HG03342 (cell line): ENCODE data around the gene THSD4.
"Not testable (repeated sequence)": the region's sequence is repeated elsewhere in the genome, so short reads cannot be mapped to it uniquely, and the experiment has no call there.

ENCODE experiments used
- ATAC-seq: cut with Tn5 transposase; IDR thresholded peaks from one replicate; pipeline ENCODE4 v1.9.1; 2021; ENCODE audit warnings: mild to moderate bottlenecking, moderate library complexity; ENCODE audit not compliant: unreplicated experiment

Gene THSD4

GRCh38 chr15:71664622-71665021, 549.4 kb downstream of the THSD4 start:
- ATAC-seq: no peak

GRCh38 chr15:71666763-71667620, 551.7 kb downstream of the THSD4 start:
- no peak for ATAC-seq

- no peak for ATAC-seq
These were observed 554.4 kb downstream of the THSD4 start for GRCh38 chr15:71669688-71670087.

GRCh38 chr15:71670222-71670621, 555.0 kb downstream of the THSD4 start:
- not testable (repeated sequence) for ATAC-seq

- ATAC-seq: no peak
These were observed 559.1 kb downstream of the THSD4 start for GRCh38 chr15:71674354-71674753.

GRCh38 chr15:71677352-71677751, 562.1 kb downstream of the THSD4 start:
- no peak for ATAC-seq

- no peak for ATAC-seq
These were observed 562.5 kb downstream of the THSD4 start for GRCh38 chr15:71677766-71678165.

- no peak for ATAC-seq
These were observed 562.9 kb downstream of the THSD4 start for GRCh38 chr15:71678191-71678590.

- ATAC-seq: no peak
These were observed 563.3 kb downstream of the THSD4 start for GRCh38 chr15:71678605-71679004.

- ATAC-seq: no peak
These were observed 564.0 kb downstream of the THSD4 start for GRCh38 chr15:71679223-71679792.

- no peak for ATAC-seq
These were observed 564.6 kb downstream of the THSD4 start for GRCh38 chr15:71679793-71680353.

- ATAC-seq: no peak
These were observed 566.7 kb downstream of the THSD4 start for GRCh38 chr15:71682001-71682400.

- no peak for ATAC-seq
These were observed 568.4 kb downstream of the THSD4 start for GRCh38 chr15:71683411-71684274.

- no peak for ATAC-seq
These were observed 570.2 kb downstream of the THSD4 start for GRCh38 chr15:71685420-71685993.

- no peak for ATAC-seq
These were observed 571.2 kb downstream of the THSD4 start for GRCh38 chr15:71686221-71687050.

GRCh38 chr15:71687902-71688508, 572.7 kb downstream of the THSD4 start:
- no peak for ATAC-seq

- ATAC-seq: no peak
These were observed 573.3 kb downstream of the THSD4 start for GRCh38 chr15:71688509-71689094.

GRCh38 chr15:71691081-71691457, 575.8 kb downstream of the THSD4 start:
- no peak for ATAC-seq
